CD4-positive, alpha-beta memory T cell (primary cell): ENCODE measurements around the gene MARCHF9. TPM values are rescaled to one million over a fixed set of nuclear protein-coding genes. Genes with fewer than 3 reads are reported as not detected.

ENCODE experiments used
- CTCF ChIA-PET: fragments of 350-600 bp; sonication (Branson Sonifier 250); formaldehyde crosslinking; loops from one replicate; lab custom pipeline; 2021; ENCODE audit warnings: inconsistent platforms; ENCODE audit not compliant: partially characterized antibody; lab: Charles Lee
- POLR2A ChIA-PET: fragments of 350-600 bp; sonication (Branson Sonifier 250); formaldehyde crosslinking; loops from one replicate; lab custom pipeline; 2021; ENCODE audit not compliant: partially characterized antibody; lab: Charles Lee
- DNase-seq, 5 donors: peaks; one replicate each; pipeline versions ENCODE4 v3.0.0 to v3.0.0-alpha.2; 2020 to 2022; ENCODE audit warnings: mixed read lengths in 1 of 5
- H3K27ac ChIP-seq: one replicate; pipeline ENCODE4 v1.7.0; 2013; ENCODE audit warnings: low read depth, low read length
- H3K27me3 ChIP-seq: 2 replicates; pipeline ENCODE4 v1.7.0; 2013; ENCODE audit warnings: mild to moderate bottlenecking, low read length, moderate library complexity; ENCODE audit not compliant: insufficient read depth
- H3K36me3 ChIP-seq: 2 replicates; pipeline ENCODE4 v1.7.0; 2013; ENCODE audit warnings: mild to moderate bottlenecking, low read length, moderate library complexity; ENCODE audit not compliant: insufficient read depth
- H3K4me1 ChIP-seq: 2 replicates; pipeline ENCODE4 v1.7.0; 2013; ENCODE audit warnings: mild to moderate bottlenecking, low read length, moderate library complexity; ENCODE audit not compliant: insufficient read depth
- H3K4me3 ChIP-seq, 2 donors: one replicate each; pipeline ENCODE4 v1.7.0; 2013; ENCODE audit warnings: low read length in 2 of 2, mild to moderate bottlenecking in 1 of 2
- H3K9me3 ChIP-seq, 2 donors: one replicate each; pipeline ENCODE4 v1.7.0; 2013; ENCODE audit warnings: low read length in 2 of 2, control low read depth in 1 of 2; ENCODE audit not compliant: control insufficient read depth in 1 of 2
- H3K27ac Mint-ChIP-seq, 7 donors: one replicate each; pipeline ENCODE4 v1.8.0; 2020 to 2021; ENCODE audit warnings: mixed read lengths in 7 of 7, mild to moderate bottlenecking in 6 of 7, inconsistent platforms in 3 of 7, moderate library complexity in 3 of 7
- H3K27me3 Mint-ChIP-seq, 2 donors: one replicate each; pipeline ENCODE4 v1.8.0; 2020 to 2021; ENCODE audit warnings: mixed read lengths in 2 of 2
- H3K36me3 Mint-ChIP-seq, 2 donors: one replicate each; pipeline ENCODE4 v1.8.0; 2020 to 2021; ENCODE audit warnings: mixed read lengths in 2 of 2, inconsistent platforms in 1 of 2, mild to moderate bottlenecking in 1 of 2
- H3K4me1 Mint-ChIP-seq, 4 donors: one replicate each; pipeline ENCODE4 v1.8.0; 2020 to 2021; ENCODE audit warnings: mixed read lengths in 4 of 4, mild to moderate bottlenecking in 1 of 4
- H3K4me3 Mint-ChIP-seq, 8 donors: one replicate each; pipeline ENCODE4 v1.8.0; 2020 to 2021; ENCODE audit warnings: mixed read lengths in 8 of 8, mild to moderate bottlenecking in 7 of 8, moderate library complexity in 6 of 8, inconsistent platforms in 3 of 8
- H3K9me3 Mint-ChIP-seq, 8 donors: one replicate each; pipeline ENCODE4 v1.8.0; 2020 to 2021; ENCODE audit warnings: mixed read lengths in 8 of 8, mild to moderate bottlenecking in 5 of 8, inconsistent platforms in 3 of 8, moderate library complexity in 1 of 8
- intact Hi-C: fragments of 100-400 bp; cut with micrococcal nuclease; formaldehyde crosslinking; loops from one replicate; pipeline ENCODE4 v1.15.1; 2023
- polyA plus RNA-seq, 2 donors: library from polyadenylated mRNA; unstranded; fragments of 300-500 nt; fragmentation: Illumina TruSeq; gene quantifications; one replicate each; pipeline ENCODE4 v1.2.3, GENCODE V29; 2021
- total RNA-seq, 2 experiments: library from RNA; stranded (reverse); gene quantifications; one replicate each; pipeline ENCODE4 v1.2.3, GENCODE V29; 2021

The MARCHF9 gene
- total and polyA plus RNA-seq, 4 experiments from 2014 or later = 3.7 to 62.8 (median 33.5) TPM

- intact Hi-C loops = loop anchor here (1.0 to 2.0 kb wide), 2 partner anchors 9 to 140 kb away; no protein-coding TSS in a partner anchor
- Mint-ChIP-seq H3K27ac (peak overlapping the region in 6 of 7 donors; percentile 23 to 74 (median 34)), H3K4me3 (peak overlapping the region; percentile 85 to 94 (median 88)), H3K36me3 (peaks cover 11 to 16% of the 10 kb centered on the region in 2 donors), H3K9me3 (peaks cover 0 to 2% (median 0%) of the 10 kb centered on the region in 8 donors), H3K4me1 (peaks cover 8 to 47% (median 23%) of the 10 kb centered on the region in 4 donors), H3K27me3 (peaks cover 6 to 13% of the 10 kb centered on the region in 2 donors)
- H3K36me3 ChIP-seq = no peaks in the 10 kb centered on the region
- CTCF ChIA-PET = interaction anchor here (0.9 to 3.6 kb wide), 11 partner anchors 8 to 141 kb away, joined by 3 to 36 read pairs (median 6); partner anchors contain the start of gene TSFM
- H3K27ac ChIP-seq = peak overlapping the region; percentile 26
- H3K4me3 ChIP-seq = peak overlapping the region; percentile 37 to 60
- POLR2A ChIA-PET = interaction anchor here (1.3 to 4.3 kb wide), 4 partner anchors 9 to 21 kb away, joined by 5 to 45 read pairs (median 16); partner anchors contain the start of genes TSFM and TSPAN31
- H3K4me1 ChIP-seq = peaks cover 30% of the 10 kb centered on the region
- no peaks in the 10 kb centered on the region for H3K9me3 ChIP-seq
- H3K27me3 ChIP-seq = peaks cover 19% of the 10 kb centered on the region
- DNase-seq = peak in 4 of 5 donors; percentile 39 to 51 (median 48)
These were observed 10.2 kb downstream of the MARCHF9 start for GRCh38 chr12:57765003-57765697.

DNA sequence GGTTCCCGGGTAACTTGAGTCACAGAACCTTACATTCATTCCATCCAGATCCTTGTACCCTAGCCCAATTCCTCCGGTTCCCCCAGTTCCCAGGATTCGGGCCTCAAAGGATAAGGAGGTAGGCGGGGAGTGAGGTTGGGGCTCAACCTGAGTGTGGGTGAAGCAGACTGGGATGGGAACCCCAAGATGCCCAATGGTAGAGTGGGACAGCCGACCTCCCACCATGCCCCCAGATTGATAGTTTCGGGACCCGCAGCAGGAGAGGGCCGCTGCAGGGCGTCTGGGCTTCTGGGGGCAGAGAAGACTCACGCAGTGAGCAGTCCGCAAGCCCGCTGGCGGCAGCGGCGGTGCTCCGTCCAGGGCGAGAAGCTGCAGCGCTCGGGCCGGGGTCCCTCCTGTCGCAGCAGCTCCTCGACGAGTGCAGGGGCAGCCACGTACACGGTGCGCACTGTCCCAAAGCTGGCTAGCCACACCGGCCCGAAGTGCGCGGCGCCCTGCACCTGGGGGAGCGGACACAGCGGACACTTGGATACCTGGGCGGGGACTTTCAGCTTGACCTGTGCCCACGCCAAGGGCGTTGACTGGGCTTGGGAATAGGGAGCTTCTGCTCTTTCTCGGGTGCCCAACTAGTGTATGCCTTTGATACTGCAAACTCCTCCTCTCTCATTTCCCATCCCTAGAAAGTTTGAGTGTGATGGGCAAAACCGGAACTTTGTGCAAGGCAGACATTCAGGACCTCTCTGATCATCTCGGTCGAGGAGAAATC lies 11.0 kb downstream of the MARCHF9 start:
- H3K27me3 ChIP-seq = peaks cover 19% of the 10 kb centered on the region
- ChIA-PET POLR2A (interaction anchor here (0.6 to 4.3 kb wide), 7 partner anchors 10 to 132 kb away, joined by 3 to 45 read pairs (median 4); partner anchors contain the start of genes TSFM and TSPAN31), CTCF (interaction anchor here (0.6 to 3.6 kb wide), 10 partner anchors 9 to 140 kb away, joined by 3 to 36 read pairs (median 5); partner anchors contain the start of gene TSFM)
- Mint-ChIP-seq H3K27ac (peak overlapping the region in 5 of 7 donors; percentile 36 to 78 (median 64)), H3K36me3 (peaks cover 11 to 14% of the 10 kb centered on the region in 2 donors), H3K27me3 (peaks cover 6 to 13% of the 10 kb centered on the region in 2 donors), H3K4me1 (peaks cover 9 to 48% (median 24%) of the 10 kb centered on the region in 4 donors), H3K9me3 (peaks cover 0 to 2% (median 0%) of the 10 kb centered on the region in 8 donors), H3K4me3 (peak overlapping the region; percentile 85 to 94 (median 88))
- peak overlapping the region; percentile 37 to 60 for H3K4me3 ChIP-seq
- DNase-seq = no peak
- intact Hi-C loops = loop anchor here (1.0 to 2.0 kb wide), 2 partner anchors 10 to 139 kb away; no protein-coding TSS in a partner anchor
- no peaks in the 10 kb centered on the region for H3K9me3 ChIP-seq
- no peak overlapping the region for H3K27ac ChIP-seq
- H3K36me3 ChIP-seq = no peaks in the 10 kb centered on the region
- H3K4me1 ChIP-seq = peaks cover 35% of the 10 kb centered on the region

- peaks cover 43% of the 10 kb centered on the region for H3K4me1 ChIP-seq
- H3K27ac ChIP-seq = no peak within 1 kb of the TSS
- Mint-ChIP-seq H3K27ac (peak within 1 kb of the TSS in 5 of 7 donors; percentile 54 to 78 (median 64)), H3K4me3 (peak within 1 kb of the TSS; percentile 85 to 94 (median 88)), H3K36me3 (peaks cover 11 to 15% of the 10 kb centered on the region in 2 donors), H3K27me3 (peaks cover 6 to 15% of the 10 kb centered on the region in 2 donors), H3K9me3 (peaks cover 0 to 2% (median 0%) of the 10 kb centered on the region in 8 donors), H3K4me1 (peaks cover 14 to 49% (median 31%) of the 10 kb centered on the region in 4 donors)
- peak within 1 kb of the TSS; percentile 37 to 60 for H3K4me3 ChIP-seq
- intact Hi-C loops = no loop called here
- DNase-seq = no peak
- H3K36me3 ChIP-seq = no peaks in the 10 kb centered on the region
- H3K9me3 ChIP-seq = no peaks in the 10 kb centered on the region
- ChIA-PET CTCF (interaction anchor here (0.6 to 4.8 kb wide), 11 partner anchors 7 to 139 kb away, joined by 3 to 36 read pairs (median 4); no protein-coding TSS in a partner anchor), POLR2A (interaction anchor here (0.6 to 4.3 kb wide), 9 partner anchors 9 to 131 kb away, joined by 3 to 45 read pairs (median 4); partner anchors contain the start of genes CDK4, TSFM and TSPAN31)
- H3K27me3 ChIP-seq = peaks cover 19% of the 10 kb centered on the region
These were observed 11.8 kb downstream of the MARCHF9 start, which contains the start of gene CYP27B1 for GRCh38 chr12:57766464-57767304. CYP27B1 (minus strand) TSS chr12:57767078; CDS start chr12:57767041, 37 bp downstream.

DNA sequence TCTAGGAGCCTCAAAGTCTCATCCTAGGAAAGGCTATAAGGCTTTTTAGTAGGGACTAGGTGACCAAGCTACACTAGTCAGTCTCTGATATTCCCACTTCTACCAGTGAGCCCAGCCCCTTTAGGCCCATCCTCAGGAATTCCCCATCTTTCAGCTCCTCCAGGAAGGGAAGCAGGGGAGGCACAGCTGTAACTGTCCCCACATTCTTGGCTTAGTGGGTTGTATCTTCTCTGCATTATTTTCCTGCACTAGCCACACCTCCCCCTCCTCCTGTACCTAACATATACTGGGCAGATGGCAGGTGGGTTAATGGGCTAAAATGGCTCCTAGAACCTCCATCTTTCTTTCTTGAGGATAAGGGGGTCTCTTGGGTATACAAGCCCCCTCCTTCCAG lies 12.4 kb downstream of the MARCHF9 start:
- POLR2A ChIA-PET = interaction anchor here (1.0 to 4.3 kb wide), 8 partner anchors 8 to 26 kb away, joined by 3 to 45 read pairs (median 4); partner anchors contain the start of genes CDK4, TSFM and TSPAN31

GRCh38 chr12:57767876-57768275 lies 13.0 kb downstream of the MARCHF9 start:
- Histone ChIP-seq H3K27ac (no peak overlapping the region), H3K9me3 (no peaks in the 10 kb centered on the region), H3K27me3 (peaks cover 19% of the 10 kb centered on the region), H3K36me3 (no peaks in the 10 kb centered on the region), H3K4me3 (no peak overlapping the region), H3K4me1 (peaks cover 48% of the 10 kb centered on the region)
- Mint-ChIP-seq H3K4me3 (peak overlapping the region in 1 of 8 donors; percentile 27), H3K4me1 (peaks cover 18 to 56% (median 36%) of the 10 kb centered on the region in 4 donors), H3K27ac (no peak overlapping the region), H3K36me3 (peaks cover 11 to 20% of the 10 kb centered on the region in 2 donors), H3K27me3 (peaks cover 6 to 15% of the 10 kb centered on the region in 2 donors), H3K9me3 (peaks cover 0 to 2% (median 0%) of the 10 kb centered on the region in 8 donors)
- intact Hi-C loops = no loop called here
- ChIA-PET CTCF (interaction anchor here (0.8 to 4.8 kb wide), 8 partner anchors 9 to 138 kb away, joined by 3 to 36 read pairs (median 10); no protein-coding TSS in a partner anchor), POLR2A (interaction anchor here (0.6 to 4.3 kb wide), 7 partner anchors 9 to 165 kb away, joined by 3 to 45 read pairs (median 4); partner anchors contain the start of genes CDK4, TSFM and TSPAN31)
- DNase-seq = no peak

More for the DNA sequence above, 12.4 kb downstream of the MARCHF9 start:
- intact Hi-C loops = no loop called here
- Histone ChIP-seq H3K9me3 (no peaks in the 10 kb centered on the region), H3K4me3 (no peak overlapping the region), H3K27me3 (peaks cover 19% of the 10 kb centered on the region), H3K4me1 (peaks cover 45% of the 10 kb centered on the region), H3K27ac (no peak overlapping the region), H3K36me3 (no peaks in the 10 kb centered on the region)
- H3K36me3 Mint-ChIP-seq = peaks cover 11 to 19% of the 10 kb centered on the region in 2 donors
- peak overlapping the region in 3 of 8 donors; percentile 6 to 94 (median 91) for H3K4me3 Mint-ChIP-seq
- peaks cover 6 to 15% of the 10 kb centered on the region in 2 donors for H3K27me3 Mint-ChIP-seq
- H3K9me3 Mint-ChIP-seq = peaks cover 0 to 2% (median 0%) of the 10 kb centered on the region in 8 donors
- H3K27ac Mint-ChIP-seq = no peak overlapping the region
- CTCF ChIA-PET = interaction anchor here (0.8 to 4.8 kb wide), 9 partner anchors 8 to 138 kb away, joined by 3 to 36 read pairs (median 4); no protein-coding TSS in a partner anchor
- H3K4me1 Mint-ChIP-seq = peaks cover 17 to 54% (median 34%) of the 10 kb centered on the region in 4 donors
- DNase-seq = no peak
